Heart left ventricle (tissue), 13 donors: ENCODE data around the gene CTNNA1.

ENCODE experiments used
- POLR2A ChIP-seq, 2 donors: fragments of 450-650 bp; IDR thresholded peaks; one replicate each; pipeline ENCODE4 v1.6.1; 2017; ENCODE audit warnings: antibody characterized with exemption in 2 of 2, mild to moderate bottlenecking in 2 of 2, moderate library complexity in 2 of 2
- TF ChIP-seq, protein P1 (sequence below), 12 donors: fragments of 200-600 bp; sonication (generic) in 4 of 12; IDR thresholded peaks; one replicate each; pipeline versions ENCODE4 v1.5.0 to v1.8.0; 2018 to 2022; ENCODE audit warnings: antibody characterized with exemption in 12 of 12, mild to moderate bottlenecking in 5 of 12
- donor health status: ischemic (EF 13 %, LVEDD 7.1; RV severe dilation, severe dysfunction).
- donor health status: DM: no; HTN: yes; CAD: no.
- donor health status: DM: no; HTN: no; CAD: no.
- donor health status: ischemic (EF 25% LVEDD 6.9; RV normal size, moderate dysfunction).
- donor health status: ischemic (EF 25% LVEDD 5.7; RV mildly dilated, moderate dysfunction).
- donor health status: ischemic (EF 35%, LVEDD 5.7; RV mildly dilated, moderate dysfunction).
- donor health status: nonischemic (EF 11% LVEDD 7.7; RV severe dilation, severe dysfunction).
- donor health status: DM: yes; HTN: yes; CAD: no.
- donor health status: PGD.
- donor health status: ischemic (EF 29% LVEDD 5.4; RV normal size, mild dysfunction).
- donor health status: nonischemic (EF 23%, LVEDD 6.1; RV moderate dilation, normal function).

- TF ChIP-seq, protein P1, sequence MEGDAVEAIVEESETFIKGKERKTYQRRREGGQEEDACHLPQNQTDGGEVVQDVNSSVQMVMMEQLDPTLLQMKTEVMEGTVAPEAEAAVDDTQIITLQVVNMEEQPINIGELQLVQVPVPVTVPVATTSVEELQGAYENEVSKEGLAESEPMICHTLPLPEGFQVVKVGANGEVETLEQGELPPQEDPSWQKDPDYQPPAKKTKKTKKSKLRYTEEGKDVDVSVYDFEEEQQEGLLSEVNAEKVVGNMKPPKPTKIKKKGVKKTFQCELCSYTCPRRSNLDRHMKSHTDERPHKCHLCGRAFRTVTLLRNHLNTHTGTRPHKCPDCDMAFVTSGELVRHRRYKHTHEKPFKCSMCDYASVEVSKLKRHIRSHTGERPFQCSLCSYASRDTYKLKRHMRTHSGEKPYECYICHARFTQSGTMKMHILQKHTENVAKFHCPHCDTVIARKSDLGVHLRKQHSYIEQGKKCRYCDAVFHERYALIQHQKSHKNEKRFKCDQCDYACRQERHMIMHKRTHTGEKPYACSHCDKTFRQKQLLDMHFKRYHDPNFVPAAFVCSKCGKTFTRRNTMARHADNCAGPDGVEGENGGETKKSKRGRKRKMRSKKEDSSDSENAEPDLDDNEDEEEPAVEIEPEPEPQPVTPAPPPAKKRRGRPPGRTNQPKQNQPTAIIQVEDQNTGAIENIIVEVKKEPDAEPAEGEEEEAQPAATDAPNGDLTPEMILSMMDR (IDR thresholded peaks at IDR 0.05) = no peak
- TF ChIP-seq POLR2A (IDR thresholded peaks at IDR 0.05) = no peak
These were observed 96.7 kb downstream of the CTNNA1 start for GRCh38 chr5:138849882-138850281.
